GM18858 (cell line): ENCODE results near the gene RECQL5.
A peak's percentile ranks its signal among the peaks of the same experiment; 100 is the strongest.

Source experiments
- ATAC-seq: cut with Tn5 transposase; IDR thresholded peaks from one replicate; pipeline ENCODE4 v1.9.1; 2021; ENCODE audit not compliant: unreplicated experiment

The RECQL5 gene

GRCh38 chr17:75666959-75667790 lies at the start of gene RECQL5, which contains the start of gene SAP30BP:
TSS of gene RECQL5 (minus strand) at chr17:75667154. CDS start at chr17:75666557, 597 bp downstream.
TSS of gene SAP30BP (plus strand) at chr17:75667338. CDS start at chr17:75667373, 35 bp downstream.
- ATAC-seq = peak; percentile 34

DNA sequence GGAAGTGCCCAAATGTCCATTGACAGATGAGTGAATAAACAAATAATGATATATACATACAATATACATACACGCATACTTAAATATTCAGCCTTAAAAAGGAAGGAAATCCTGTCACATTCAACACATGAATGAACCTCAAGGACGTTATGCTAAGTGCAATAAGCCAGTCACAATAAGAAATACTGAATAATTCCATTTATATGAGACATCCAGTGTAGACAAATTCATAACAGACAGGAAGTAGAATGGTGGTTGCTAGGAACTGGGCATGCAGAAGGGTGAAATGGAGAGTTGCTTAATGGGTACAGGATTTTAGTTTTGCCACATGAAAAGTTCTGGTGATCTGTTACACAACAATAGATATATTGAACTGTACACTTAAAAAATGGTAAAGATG lies 45.5 kb upstream of the RECQL5 start:
- ATAC-seq = no peak

DNA sequence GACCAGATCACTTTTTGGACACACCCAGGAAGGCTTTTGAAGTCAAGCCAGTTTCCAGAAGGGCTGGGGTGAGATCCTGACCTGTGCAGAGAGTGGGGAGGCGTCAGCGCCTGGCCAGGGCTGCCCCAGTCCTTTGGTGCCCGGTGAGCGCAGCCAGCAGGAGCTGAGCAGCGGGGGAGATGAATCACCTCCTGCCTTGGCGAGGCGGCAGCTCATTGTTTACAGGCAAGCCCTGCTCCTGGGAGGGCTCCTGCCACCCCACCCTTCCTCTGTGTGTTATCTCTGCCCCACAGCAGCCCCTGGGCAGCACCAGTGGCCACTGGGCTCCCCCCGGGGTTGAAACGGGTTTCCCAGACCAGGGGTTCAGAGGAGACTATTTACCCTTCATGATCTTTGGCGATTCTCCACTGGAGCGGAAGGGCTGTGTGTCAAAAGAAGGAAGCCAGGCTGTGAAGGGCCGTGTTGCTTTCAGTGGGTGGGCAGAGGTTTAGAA lies 40.2 kb upstream of the RECQL5 start:
- ATAC-seq = no peak

- ATAC-seq = no peak
Measured at GRCh38 chr17:75706042-75706728, 39.2 kb upstream of the RECQL5 start.

DNA sequence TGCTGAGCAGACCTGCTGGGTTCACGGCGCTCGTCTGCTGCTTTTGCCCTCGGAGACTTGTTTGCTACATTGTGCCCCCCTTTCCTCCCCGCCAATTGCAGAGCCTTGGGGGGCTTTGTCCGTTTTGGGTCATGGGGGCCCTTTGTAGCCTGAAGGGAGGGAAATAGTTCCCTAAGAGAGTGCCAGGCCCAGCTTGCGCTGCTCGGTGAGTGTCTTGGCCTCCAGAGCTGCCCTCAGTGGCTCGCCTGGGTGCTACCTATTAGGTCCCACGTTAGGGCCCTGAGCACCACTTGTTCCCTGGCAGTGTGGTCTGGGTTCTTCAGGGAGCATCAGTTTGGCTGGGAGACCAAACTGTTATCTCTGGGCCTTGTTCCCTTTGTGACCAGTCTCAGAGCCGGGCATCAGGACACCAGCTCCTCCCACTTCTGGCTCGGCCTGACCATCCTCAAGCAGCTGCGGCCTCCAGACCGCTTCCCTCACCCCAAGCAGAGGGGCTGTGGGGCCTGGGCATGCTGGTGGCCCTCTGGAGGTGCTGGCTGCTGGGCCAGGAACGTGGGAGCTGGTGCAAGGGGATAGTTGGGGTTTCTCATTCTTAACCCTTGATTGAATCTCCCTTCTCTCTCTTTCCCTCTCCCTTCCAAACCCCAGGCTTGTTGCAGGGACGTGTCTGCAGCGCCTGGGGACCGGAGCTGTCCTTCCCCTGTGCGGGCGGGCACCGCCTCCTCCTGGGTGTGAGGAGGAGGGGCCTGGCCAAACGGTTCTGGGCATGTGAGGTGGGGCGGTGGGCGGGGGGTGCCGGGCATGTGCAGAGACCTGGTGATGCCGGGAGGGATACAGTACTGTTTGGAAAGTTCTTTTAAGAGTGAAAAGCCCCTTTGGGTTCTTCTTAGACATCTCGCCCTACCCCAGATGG lies 38.3 kb upstream of the RECQL5 start:
- no peak for ATAC-seq

DNA sequence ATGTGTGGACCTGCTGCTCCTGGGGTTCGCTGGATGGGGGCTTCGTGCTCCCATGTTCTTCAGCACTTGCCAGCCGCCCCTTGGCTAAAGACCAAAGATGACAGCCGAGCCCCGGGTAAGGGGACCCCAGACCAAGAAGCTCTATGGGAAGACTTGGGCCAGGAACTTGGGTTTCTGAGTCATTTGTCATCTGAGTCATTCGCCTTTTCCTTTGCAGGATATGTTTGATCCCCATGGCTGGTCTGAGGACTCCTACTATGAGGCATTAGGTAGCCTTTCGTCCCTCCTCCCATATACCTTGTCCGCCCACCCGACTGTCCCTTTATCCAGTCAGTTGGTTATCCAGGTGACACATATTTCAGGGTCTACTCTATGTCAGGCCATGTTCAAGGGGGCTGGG lies 36.6 kb upstream of the RECQL5 start:
- ATAC-seq = no peak

- ATAC-seq = no peak
Measured at GRCh38 chr17:75703191-75703590, 36.2 kb upstream of the RECQL5 start.

DNA sequence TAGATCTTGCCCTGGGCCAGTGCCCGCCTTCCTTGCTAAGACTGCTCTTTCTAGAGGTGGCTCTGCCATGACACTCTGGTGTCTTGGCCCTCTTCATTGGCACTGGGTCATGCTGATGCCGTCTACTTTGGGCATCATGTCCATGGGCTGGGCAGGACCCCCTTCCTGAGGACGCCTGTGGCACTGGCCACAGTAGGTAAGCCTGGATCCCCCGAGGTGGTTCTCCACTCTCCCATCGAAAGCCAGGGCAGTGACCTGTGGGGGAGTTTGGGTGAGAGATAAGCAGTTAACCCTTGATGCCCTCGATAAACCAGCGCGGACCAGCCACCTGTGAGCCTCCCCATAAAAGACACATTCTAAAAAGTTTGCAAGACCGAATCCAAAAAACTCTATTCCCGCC lies 34.3 kb upstream of the RECQL5 start:
- ATAC-seq = no peak

DNA sequence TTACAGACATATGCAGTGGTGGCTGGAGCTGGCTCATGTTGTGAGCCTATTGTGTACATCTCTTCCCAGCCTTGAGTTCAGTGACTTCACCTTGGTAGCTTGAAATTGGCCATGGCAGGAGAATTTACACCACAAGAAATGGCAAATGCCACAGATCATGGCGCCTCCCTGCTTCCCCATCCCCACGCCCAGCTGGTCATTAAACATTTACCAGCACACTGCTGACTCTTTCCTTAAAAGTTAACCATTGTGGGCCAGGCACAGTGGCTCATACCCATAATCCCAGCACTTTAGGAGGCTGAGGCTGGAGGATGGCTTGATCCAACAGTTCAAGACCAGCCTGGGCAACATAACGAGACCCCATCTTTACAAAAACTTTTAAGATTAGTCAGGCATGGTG lies 31.7 kb upstream of the RECQL5 start:
- no peak for ATAC-seq

GRCh38 chr17:75697651-75698291 lies 30.8 kb upstream of the RECQL5 start:
- no peak for ATAC-seq

DNA sequence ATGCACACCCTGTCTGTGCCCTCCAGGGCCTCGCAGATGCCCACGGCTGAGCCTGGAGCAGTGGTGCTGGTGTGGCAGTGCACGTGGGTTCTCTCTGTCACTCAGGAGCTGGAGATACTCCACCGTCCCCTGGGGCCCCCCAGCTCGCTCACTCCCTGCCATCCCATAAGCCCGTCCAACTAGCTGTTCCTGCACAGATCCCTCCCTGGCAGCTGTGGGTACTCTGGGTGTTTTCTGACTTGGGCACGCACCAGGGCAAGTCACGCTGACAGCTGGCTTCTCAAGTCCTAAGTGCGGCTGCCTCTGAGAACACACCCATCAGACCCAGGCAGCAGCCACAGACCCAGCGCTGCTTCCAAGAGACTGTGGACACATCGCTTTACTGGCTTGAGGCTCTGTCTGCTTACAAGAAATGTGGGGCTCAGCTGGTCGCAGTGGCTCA lies 28.9 kb upstream of the RECQL5 start:
- no peak for ATAC-seq

DNA sequence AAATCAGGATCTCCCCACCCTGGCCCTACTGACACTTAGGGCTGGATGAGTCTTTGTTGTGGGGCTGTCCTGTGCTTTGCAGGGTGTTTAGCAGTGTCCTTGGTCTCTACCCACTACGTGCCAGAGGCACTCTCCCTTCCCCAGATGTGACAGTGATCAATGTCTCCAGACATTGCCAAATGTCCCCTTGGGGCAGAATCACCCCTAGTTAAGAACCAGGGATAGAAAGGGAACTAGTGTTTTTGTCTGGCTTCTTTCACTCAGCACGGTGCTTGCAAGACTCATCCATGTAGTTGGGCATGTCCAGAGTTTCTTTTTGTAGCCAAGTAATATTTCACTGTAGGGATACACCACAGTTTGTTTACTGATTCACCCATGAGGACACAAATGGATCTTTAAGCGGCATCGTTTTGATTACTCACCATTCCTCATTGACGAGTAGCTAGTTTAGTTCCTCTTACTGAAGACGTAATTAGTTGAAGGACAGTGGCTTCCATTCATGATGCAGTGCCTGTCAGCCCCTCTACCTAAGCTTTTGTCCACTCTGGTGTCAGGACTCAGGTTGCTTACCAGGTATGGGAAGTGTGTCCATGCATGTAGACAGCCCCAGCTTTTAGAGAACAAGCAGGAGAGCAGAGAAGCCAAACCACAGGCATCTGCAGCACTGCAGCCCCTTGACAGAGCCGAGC lies 28.3 kb upstream of the RECQL5 start:
- no peak for ATAC-seq

GRCh38 chr17:75694536-75694935 lies 27.6 kb upstream of the RECQL5 start:
- no peak for ATAC-seq

GRCh38 chr17:75693500-75694481 lies 26.8 kb upstream of the RECQL5 start:
- ATAC-seq = no peak

DNA sequence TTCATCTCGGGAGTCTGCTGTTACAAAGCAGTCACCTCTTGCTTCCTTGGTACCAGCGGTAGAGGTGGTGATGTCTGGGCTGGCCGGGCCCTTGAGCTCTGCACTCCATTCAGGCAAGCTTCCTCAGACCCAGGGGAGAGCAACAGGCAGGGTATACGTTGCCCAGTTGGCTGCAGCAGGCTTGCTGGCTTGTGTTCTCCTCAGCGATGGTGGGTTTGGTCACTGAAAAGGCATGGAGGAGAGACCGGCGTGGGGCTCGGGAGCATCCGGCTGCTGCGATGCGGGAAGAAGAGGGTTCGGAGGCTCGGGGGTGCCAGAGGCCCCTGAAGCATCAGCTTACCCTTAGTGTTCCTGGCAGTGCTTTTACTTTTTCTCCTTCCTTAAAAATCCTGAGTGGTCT lies 26.0 kb upstream of the RECQL5 start:
- ATAC-seq = no peak

- ATAC-seq = no peak
Measured at GRCh38 chr17:75691801-75692626, 25.1 kb upstream of the RECQL5 start.

DNA sequence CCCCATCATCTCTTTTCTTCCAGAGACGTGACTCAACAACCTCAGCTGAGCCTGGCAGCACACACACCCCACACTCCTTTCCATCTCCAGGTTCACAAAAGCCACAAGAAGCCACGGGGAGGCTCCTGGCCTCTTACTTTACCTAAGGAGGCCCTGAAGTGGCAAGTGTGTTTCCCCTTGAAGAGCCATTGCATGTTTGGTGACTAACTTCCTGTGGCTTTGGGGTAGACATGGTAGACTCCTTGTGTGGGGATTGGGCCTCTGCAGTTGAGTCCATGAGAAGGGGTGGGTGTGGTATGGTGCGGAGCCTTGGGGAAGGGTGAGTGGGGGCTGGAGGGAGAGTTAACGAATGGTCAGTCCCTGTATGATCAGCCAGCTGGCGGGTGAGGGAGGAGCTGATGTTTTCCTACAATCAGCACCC lies 24.4 kb upstream of the RECQL5 start:
- no peak for ATAC-seq

- ATAC-seq = no peak
Measured at GRCh38 chr17:75689441-75689873, 22.5 kb upstream of the RECQL5 start.
